HG03469 (cell line): ENCODE results near the gene SPEF2.
"Not testable (repeated sequence)": the region's sequence is repeated elsewhere in the genome, so short reads cannot be mapped to it uniquely, and the experiment has no call there.

ENCODE experiments used
- ATAC-seq: cut with Tn5 transposase; IDR thresholded peaks from one replicate; pipeline ENCODE4 v1.9.1; 2021; ENCODE audit warnings: mild to moderate bottlenecking, moderate library complexity, moderate number of reproducible peaks; ENCODE audit not compliant: unreplicated experiment

Gene SPEF2

DNA sequence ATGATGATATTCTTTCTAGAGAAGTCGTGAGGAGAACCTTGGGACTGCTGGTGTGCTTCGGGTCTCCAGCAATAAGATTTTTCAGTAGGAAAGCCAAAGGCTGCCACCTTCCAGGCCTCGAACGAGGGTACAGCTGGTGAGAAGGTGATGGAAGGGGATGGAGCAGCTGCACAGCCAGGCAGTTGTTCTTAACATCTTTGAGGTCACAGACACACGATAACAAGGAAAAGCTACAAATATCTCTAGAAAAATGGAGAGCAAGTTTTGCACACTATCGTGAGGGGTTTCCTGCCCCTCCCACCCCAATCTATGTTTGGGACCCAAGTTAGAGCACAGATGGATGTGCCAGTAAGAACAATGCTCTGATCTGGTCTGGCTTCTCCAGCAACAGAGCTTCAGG lies 232.2 kb downstream of the SPEF2 start:
- no peak for ATAC-seq

DNA sequence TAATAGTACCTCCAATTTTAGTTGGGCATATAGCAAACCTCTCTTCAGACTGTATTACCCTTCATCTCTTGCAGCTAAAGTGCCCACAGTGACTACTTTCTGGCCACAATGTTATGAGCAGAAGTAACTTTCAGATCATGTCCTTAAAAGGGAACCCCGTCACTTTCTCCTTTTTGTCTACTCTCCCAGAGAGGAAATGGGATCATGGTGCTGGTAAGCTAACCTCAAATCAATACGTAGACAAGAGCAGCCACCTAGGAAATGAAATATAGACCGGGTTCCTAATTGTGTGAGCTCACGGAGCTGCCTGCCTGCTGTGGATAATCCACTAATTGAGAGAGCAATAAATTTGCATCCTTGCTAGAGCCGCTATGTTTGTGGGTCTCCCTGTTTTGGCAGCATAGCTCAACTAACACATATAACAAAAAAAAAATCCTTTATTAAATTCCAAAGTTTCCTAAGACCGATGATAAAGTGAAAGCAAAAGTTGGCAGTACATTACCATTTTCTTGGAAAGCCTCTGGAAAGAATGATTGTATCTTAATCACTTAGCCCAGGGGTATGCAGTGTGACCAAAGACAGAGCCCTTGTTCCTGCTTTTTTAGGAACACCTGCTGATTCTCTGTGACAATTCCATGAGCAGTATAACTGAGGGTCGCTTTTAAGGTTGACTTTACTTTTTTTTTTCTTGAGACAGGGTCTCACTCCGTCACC lies 233.5 kb downstream of the SPEF2 start:
- no peak for ATAC-seq

GRCh38 chr5:35852084-35852734 lies 234.5 kb downstream of the SPEF2 start:
- no peak for ATAC-seq

GRCh38 chr5:35852773-35853172 lies 235.1 kb downstream of the SPEF2 start:
- no peak for ATAC-seq

GRCh38 chr5:35853631-35854030 lies 236.0 kb downstream of the SPEF2 start:
- ATAC-seq, result no peak

- no peak for ATAC-seq
Observed at GRCh38 chr5:35854248-35854647, 236.6 kb downstream of the SPEF2 start.

DNA sequence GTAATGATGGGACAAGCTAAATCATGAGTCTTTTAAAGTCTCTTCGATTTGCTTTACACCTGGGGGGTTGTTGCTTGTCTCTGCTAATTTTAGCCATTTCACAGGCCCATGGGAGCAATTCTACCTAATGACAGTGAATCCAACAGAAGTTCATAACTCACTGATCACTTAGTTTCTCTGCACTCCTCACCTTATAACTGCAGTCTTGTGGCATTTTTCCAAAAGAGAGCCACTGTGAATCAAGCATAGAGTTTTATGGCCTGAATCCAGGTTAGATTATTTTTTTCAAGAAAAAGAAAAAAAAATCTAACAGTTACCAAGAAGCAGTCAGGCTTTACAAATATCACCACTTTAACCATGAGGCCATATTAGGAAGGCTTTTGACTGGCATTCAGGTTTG lies 237.5 kb downstream of the SPEF2 start:
- no peak for ATAC-seq

DNA sequence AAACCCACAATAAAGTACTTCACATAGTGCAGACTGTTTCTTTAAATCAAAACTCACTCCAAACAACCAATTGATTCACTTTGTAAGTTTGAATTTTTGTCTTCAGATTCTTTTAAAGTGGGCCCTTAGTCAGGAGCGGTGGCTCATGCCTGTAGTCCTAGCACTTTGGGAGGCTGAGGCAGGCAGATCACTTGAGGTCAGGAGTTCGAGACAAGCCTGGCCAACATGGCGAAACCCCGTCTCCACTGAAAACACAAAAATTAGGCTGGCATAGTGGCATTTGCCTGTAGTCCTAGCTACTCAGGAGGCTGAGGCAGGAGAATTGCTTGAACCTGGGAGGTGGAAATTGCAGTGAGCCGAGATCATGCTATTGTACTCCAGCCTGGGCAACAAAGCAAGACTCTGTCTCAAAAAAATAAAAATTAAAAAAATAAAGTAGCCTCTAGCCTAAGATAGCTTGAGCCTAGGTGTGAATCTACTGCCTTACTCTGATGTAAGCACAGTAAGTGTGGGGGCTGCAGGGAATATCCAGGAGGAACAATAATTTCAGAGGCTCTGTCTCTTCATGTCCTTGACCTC lies 238.6 kb downstream of the SPEF2 start:
- not testable (repeated sequence) for ATAC-seq

GRCh38 chr5:35856765-35857351 lies 239.2 kb downstream of the SPEF2 start, which contains the start of gene IL7R:
Gene IL7R, plus strand, starts transcription at chr5:35856891. Its CDS starts 87 bp downstream, at chr5:35856978.
- peak; percentile 40 for ATAC-seq

DNA sequence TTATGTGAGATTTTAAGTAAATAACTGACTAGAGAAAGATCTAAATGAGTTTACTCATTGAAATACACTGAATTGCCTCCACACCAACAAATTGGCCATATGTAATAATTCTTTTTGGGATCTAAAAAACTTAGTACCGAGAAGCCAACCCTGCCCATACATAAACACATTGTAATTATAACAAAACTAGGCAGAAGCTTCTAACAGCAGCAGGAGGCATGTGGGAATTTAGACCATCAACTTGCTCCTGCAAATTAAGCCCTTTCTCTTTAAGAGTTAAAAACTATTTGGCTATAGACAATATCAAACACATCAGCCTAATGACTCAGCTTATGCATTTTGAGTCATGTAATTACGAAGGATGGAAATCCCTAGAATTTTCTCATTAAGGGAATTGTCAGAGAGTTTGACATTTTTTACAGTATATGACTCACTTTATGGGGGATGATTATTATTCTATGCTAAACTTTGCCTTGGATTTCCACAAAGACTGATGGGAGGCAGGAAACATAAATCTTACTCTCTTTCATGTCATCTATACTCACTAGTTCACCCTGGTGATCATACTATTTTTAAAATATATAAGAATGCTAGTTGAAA lies 240.0 kb downstream of the SPEF2 start:
- no peak for ATAC-seq

- ATAC-seq, result no peak
Observed at GRCh38 chr5:35859101-35859661, 241.5 kb downstream of the SPEF2 start.

DNA sequence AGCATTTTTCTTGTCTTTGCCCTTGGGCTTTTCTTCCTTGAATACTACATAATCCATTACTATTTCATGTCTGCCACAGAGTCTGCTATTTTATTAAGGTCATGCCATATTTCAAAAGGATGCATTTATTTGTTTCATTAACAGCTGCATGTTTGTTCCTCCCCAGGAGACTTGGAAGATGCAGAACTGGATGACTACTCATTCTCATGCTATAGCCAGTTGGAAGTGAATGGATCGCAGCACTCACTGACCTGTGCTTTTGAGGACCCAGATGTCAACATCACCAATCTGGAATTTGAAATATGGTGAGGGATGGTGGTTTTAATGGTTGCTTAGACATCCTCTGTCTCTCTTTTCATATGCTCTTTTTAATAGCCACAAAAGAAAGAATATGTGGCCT lies 243.0 kb downstream of the SPEF2 start:
- ATAC-seq, result no peak

GRCh38 chr5:35861718-35862117 lies 244.1 kb downstream of the SPEF2 start:
- no peak for ATAC-seq

GRCh38 chr5:35862126-35862525 lies 244.5 kb downstream of the SPEF2 start:
- ATAC-seq, result no peak

DNA sequence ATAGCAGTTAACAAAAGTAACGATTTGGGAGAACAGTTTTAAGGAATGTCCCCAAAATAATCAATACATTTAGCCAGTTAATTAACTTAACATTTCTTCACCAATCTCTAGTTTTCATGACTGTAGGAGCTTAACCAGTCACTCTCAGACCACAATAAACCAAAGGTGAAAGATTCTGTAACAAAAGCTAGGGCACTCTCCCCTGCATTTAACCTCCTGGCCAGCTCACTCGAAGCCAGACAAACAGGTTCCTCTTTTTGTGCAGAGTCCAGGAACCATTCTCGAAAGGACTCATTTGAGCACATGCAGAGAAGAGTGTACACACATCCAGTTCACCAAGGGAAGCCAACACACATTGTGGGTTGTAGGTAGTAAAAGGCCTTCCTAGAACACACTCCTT lies 245.5 kb downstream of the SPEF2 start:
- no peak for ATAC-seq
